ENCODE data around the gene TMEM79.
"Not testable (repeated sequence)": the region's sequence is repeated elsewhere in the genome, so short reads cannot be mapped to it uniquely, and the experiment has no call there.

TMEM79 gene

DNA sequence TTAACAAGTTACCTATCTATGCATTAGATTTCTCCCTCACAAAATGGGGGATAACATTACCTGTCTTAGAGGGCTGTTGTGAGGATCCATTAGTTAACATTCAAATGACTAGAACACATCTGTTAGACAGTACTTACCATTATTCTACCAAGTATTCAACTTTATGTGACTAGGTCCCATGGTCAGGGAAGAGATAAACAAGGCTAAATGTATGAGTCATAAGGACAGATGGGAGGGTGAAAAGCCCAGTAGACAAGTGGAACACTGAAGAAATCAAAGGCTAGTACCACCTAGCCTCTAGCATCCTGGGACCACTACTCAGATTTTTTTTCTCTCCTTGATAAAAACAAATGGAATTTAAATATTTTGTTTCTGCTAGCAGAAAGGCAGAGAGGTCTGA is 24.0 kb downstream of the TMEM79 start:
- no peak for DNase-seq (ENCODE audit: low read depth)

DNA sequence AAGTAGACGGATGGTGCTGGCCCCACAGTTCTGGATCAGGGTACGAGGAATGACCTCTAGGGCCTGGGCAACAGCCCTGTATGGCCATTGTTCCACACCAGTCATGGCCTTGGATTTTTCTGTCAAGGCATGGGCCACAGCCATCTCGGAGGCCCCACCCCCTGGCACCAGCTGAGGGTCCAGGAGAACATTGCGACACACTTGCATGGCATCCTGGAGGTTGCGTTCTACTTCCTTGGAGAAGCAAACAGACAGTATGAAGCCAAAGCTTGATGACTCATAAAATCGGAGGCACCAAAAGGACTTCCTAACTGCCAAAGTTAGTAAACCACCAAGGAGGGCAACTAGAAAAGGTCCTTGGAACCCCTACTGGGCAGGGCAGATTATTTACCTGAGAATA is 26.8 kb downstream of the TMEM79 start:
- DNase-seq (ENCODE audit: low read depth): no peak

DNA sequence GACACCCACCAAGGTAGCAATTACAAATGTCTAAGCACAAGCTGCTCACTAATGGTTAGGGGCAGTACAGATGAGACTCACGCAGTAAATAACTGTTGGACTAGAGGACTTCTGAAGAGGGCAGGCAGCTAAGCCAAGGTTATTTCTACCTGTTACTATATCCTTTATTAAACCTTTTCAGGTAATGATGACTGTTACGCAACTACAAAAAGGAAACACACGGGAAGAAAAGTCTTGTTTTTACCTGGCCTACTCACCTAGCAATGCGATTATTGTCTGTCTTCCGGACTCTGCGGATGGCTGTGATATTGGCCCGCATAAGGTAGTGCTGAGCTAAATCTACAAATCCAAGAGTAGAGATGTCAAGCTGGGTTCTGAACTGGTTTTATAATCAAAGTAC is 32.8 kb downstream of the TMEM79 start:
- DNase-seq (ENCODE audit: low read depth): no peak

DNA sequence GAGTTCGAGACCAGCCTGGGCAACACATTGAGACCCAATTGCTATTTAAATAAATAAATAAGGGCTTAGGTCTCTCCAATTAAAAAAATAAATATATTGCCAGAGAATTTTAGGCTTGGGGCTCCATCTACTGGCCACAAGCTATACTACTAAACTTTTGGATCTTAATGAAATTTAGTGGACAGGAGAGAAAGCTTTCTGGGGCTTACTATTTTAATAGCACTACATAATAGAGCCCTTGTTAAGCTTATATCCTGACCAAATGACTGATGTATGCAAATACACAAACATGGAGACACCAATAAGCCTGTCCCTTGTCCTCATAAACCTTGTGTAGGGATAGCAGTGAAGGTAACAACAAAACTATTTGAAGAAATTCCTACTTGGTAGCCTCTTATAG is 35.5 kb downstream of the TMEM79 start:
- no peak for DNase-seq (ENCODE audit: low read depth)

DNA sequence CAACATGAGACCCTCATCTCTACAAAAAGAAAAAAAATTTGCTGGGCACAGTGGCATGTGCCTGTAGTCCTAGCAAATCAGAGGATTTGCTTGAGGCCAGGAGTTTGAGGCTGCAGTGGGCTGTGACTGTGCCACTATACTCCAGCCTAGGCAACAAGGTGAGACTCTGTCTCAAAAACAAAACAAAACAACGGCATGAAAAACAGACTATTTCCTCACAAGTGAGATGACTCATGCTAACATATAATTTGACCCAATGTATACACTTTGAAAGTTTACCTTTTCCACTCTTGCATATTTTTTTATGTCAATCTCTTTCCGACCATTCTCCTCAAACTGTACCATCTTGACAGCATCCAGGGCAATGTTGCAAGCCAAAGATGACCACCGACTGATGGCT is 36.4 kb downstream of the TMEM79 start:
- DNase-seq (ENCODE audit: low read depth): no peak

DNA sequence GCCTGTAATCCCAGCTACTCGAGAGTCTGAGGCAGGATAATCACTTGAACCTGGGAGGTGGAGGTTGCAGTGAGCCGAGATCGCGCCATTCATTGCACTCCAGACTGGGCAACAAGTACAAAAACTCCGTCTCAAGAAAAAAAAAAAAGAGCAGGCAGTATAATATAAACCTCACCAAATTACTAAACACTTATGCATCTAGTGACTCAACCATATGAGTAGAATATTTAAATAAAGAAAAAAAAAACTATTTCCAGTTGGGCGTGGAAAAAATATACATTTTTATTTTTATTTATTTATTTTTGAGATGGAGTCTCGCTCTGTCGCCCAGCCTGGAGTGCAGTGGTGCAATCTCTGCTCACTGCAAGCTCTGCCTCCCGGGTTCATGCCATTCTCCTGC is 39.1 kb downstream of the TMEM79 start:
- not testable (repeated sequence) for DNase-seq (ENCODE audit: low read depth)

DNA sequence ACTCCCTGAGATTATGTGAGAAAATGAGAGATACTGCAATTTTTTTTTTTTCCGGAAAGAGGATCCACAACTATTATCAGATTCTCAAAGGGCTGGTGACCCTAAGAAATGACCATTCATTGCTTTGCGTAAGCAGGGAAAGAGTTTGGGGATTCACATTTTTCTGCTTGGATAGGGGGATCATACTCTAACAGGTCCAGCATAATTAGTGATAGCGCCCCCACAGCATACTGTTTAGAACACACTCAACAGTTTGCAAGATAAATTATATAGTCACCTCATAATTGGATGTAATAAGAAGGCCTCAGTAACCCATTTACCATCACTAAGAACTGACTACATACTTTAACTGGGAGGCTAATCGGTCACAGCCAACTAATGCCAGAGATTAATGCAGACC is 52.1 kb downstream of the TMEM79 start:
- DNase-seq (ENCODE audit: low read depth): no peak

DNA sequence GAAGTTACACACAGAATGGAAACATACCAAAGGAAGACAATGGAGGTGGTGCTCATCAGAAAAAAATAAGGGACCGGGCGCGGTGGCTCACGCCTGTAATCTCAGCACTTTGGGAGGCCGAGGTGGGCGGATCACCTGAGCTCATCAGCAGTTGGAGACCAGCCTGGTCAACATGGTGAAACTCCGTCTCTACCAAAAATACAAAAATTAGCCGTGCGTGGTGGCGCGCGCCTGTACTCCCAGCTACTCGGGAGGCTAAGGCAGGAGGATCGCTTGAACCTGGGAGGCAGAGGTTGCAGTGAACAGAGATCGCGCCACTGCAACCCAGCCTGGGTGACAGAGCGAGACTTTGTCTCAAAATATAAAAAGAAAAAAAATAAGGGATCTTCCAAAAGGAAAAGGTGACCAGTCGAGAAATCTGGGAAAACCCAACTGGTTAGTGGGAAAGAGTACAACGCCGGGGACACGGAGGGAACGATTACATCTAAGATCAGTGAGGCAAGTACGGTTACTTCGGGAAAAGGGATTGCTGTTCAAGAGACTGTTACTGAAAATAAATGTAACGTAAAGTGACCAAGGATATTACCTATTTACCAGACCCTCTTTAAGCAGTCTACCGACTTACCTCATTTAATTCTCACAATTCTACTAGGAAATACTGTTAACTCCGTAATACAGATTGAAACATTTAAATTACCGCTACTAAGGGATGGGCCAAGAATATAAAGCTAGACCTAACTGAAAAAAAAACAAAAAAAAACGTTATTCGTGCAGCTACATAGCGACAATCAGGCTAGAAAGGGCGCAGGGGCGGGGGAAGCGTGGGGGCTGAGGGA is 53.1 kb downstream of the TMEM79 start:
- DNase-seq (ENCODE audit: low read depth): no peak

DNA sequence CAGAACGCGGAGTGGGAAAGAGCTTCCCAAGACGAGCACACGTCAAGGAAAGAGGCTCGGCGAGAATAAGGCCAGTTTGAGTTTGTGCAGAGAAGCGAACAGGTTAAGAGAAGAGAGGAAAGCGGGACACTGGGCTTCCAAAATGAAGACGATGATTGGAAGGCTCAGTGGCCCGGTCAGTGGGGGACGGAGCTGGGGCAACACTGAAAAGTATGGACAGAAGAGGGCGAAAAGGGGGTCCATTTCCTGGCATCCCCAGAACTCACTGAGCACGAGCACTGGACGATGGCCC is 53.7 kb downstream of the TMEM79 start:
- no peak for DNase-seq (ENCODE audit: low read depth)

DNA sequence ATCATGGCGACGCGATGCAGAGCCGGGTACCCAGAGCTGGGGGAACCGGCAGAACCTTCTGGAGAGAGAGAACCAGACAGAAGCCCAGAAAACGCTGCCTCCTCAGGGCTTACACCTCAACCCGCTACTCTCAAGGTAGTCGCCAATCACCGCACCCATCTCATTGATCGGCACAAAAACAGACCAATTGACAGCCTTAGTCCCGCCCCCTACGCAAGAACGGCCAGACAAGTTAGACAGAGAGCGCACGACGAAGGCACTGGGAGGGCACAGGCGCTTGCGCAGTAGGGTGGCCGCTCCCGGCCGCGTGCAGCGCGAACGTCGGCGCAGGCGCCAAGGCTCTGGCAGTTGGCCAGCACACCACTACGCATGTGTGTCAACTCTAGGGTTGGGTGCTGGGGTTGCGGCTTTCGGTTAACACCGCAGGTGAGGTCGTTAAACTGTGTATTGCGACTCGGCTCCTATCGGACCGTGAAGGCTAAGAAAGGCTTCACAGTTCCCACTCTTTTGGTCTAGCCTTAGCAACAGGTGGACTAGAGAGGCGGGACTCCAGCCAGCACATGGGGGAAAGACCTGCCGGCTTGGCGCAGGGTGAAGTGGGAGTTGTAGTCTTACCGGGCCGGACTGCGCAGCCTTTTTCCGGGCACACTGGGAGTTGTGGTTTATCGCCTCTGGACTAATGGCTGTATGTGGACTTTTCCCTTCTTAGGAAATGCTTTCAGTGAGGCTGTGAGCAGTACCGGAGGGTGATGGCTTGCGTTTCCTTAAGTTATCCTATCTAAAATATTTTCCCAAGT is 54.3 kb downstream of the TMEM79 start, which contains the start of the genes CCT3 and TSACC:
Gene CCT3, minus strand, starts transcription at position 113 of the 797 bp plus-strand sequence. Its CDS starts 108 bp downstream, at position 5.
Gene TSACC, plus strand, starts transcription at position 347 of the 797 bp plus-strand sequence. CDS start 1,232 bp downstream, outside the sequence.
- peak; percentile 99 for DNase-seq (ENCODE audit: low read depth)

All from stimulated activated CD8-positive, alpha-beta memory T cell treated with anti-CD3 and anti-CD28 coated beads, Interleukin-15, amount 100 ng/mL, for 24 hours (primary cell).